Lower leg skin (tissue), 4 donors: ENCODE measurements around the gene CYP26B1. TPM values are rescaled to one million over a fixed set of nuclear protein-coding genes. Genes with fewer than 3 reads are reported as not detected.
A peak's percentile ranks its signal among the peaks of the same experiment; 100 is the strongest.

Experiments used
- DNase-seq, 2 donors: peaks; one replicate each; pipeline ENCODE4 v3.0.0-alpha.2; 2019; ENCODE audit warnings: low spot score in 2 of 2
- H3K4me3 ChIP-seq: fragments of 200-600 bp; sonication (generic); 2 replicates; pipeline ENCODE4 v1.5.1; 2017; ENCODE audit warnings: mild to moderate bottlenecking, low read depth; ENCODE audit not compliant: poor library complexity, severe bottlenecking
- CTCF ChIP-seq, 3 donors: fragments of 450-650 bp; IDR thresholded peaks; one replicate each; pipeline ENCODE4 v1.5.1; 2016; ENCODE audit warnings: antibody characterized with exemption in 3 of 3, mild to moderate bottlenecking in 3 of 3, moderate library complexity in 2 of 3
- POLR2A ChIP-seq, 2 donors: fragments of 450-650 bp; IDR thresholded peaks; one replicate each; pipeline ENCODE4 v1.6.1; 2016 to 2017; ENCODE audit warnings: antibody characterized with exemption in 2 of 2, mild to moderate bottlenecking in 1 of 2, moderate library complexity in 1 of 2
- WGBS, 2 donors: methylation state at CpG; one replicate each; pipeline ENCODE4 v1.1.5; 2018; 5-methylcytosine and 5-hydroxymethylcytosine counted together
- intact Hi-C: fragments of 100-400 bp; cut with DNase I; formaldehyde crosslinking; loops from one replicate; pipeline ENCODE4 v1.15.0; 2023; ENCODE audit warnings: low total_unique reads
- total RNA-seq, 4 donors: library from RNA; depleted of rRNA; stranded (reverse); fragments of >200 nt; gene quantifications; one replicate each; pipeline ENCODE4 v1.1.0, GENCODE V29; 2016

Gene CYP26B1
- total RNA-seq, 4 donors from 2014 or later, result 51.6 to 93.0 (median 73.6) TPM

GRCh38 chr2:72128059-72128842, 19.4 kb downstream of the CYP26B1 start:
- 75 to 78% methylated on average over 24 of the region's 24 CpGs for WGBS, 2 donors
- TF ChIP-seq CTCF (IDR thresholded peaks at IDR 0.05) (no peak), POLR2A (IDR thresholded peaks at IDR 0.05) (no peak)
- peak in 1 of 2 donors; percentile 80 for DNase-seq
- H3K4me3 ChIP-seq, result no peak overlapping the region
- intact Hi-C loops, result no loop called here

- intact Hi-C loops, result no loop called here
- TF ChIP-seq POLR2A (IDR thresholded peaks at IDR 0.05) (no peak), CTCF (IDR thresholded peaks at IDR 0.05) (no peak)
- DNase-seq, result peak in 1 of 2 donors; percentile 84
- H3K4me3 ChIP-seq, result no peak overlapping the region
- 79 to 82% methylated on average over 16 to 17 of the region's 21 CpGs for WGBS, 2 donors
Measured at GRCh38 chr2:72127401-72128058, 20.1 kb downstream of the CYP26B1 start.

- TF ChIP-seq POLR2A (IDR thresholded peaks at IDR 0.05) (no peak), CTCF (IDR thresholded peaks at IDR 0.05) (no peak)
- peak in 1 of 2 donors; percentile 68 for DNase-seq
- no peak overlapping the region for H3K4me3 ChIP-seq
- intact Hi-C loops, result no loop called here
- 80 to 87% methylated on average over 9 to 10 of the region's 10 CpGs for WGBS, 2 donors
Measured at GRCh38 chr2:72126186-72127100, 21.2 kb downstream of the CYP26B1 start.

GRCh38 chr2:72124376-72124775, 23.3 kb downstream of the CYP26B1 start:
- intact Hi-C loops, result no loop called here
- 70 to 75% methylated on average over 4 of the region's 4 CpGs for WGBS, 2 donors
- H3K4me3 ChIP-seq, result no peak overlapping the region
- TF ChIP-seq CTCF (IDR thresholded peaks at IDR 0.05) (no peak), POLR2A (IDR thresholded peaks at IDR 0.05) (no peak)
- peak in 1 of 2 donors; percentile 0 for DNase-seq

GRCh38 chr2:72121153-72121552, 26.5 kb downstream of the CYP26B1 start:
- intact Hi-C loops, result no loop called here
- TF ChIP-seq CTCF (IDR thresholded peaks at IDR 0.05) (no peak), POLR2A (IDR thresholded peaks at IDR 0.05) (no peak)
- H3K4me3 ChIP-seq, result no peak overlapping the region
- no peak for DNase-seq
- WGBS, 2 donors, result 83 to 87% methylated on average over 4 of the region's 4 CpGs
